GM12878 (cell line): Measurements from ENCODE around the gene MAN2B2. TPM values are rescaled to one million over a fixed set of nuclear protein-coding genes. Genes with fewer than 3 reads are reported as not detected.

Source experiments
- ATAC-seq: fragments of 200-7000 bp; cut with Tn5 transposase; 3 replicates; pipeline ENCODE4 v1.9.1; 2020; ENCODE audit warnings: mild to moderate bottlenecking, moderate library complexity
- BruUV-seq: library from RNA; stranded (reverse); fragments of 400-500 nt; replicated peaks from 2 replicates; lab custom pipeline; 2021; lab: Mats Ljungman, UMichigan
- CTCF ChIA-PET: fragments of 300-600 bp; sonication (Branson Sonifier 250); formaldehyde crosslinking; extraction: SDS; loops from one replicate; lab custom pipeline; 2021; ENCODE audit warnings: inconsistent platforms; lab: Yijun Ruan, JAX
- POLR2A ChIA-PET: fragments of 350-600 bp; formaldehyde crosslinking; extraction: SDS; loops from one replicate; lab custom pipeline; 2021; ENCODE audit warnings: inconsistent platforms; lab: Charles Lee
- RAD21 ChIA-PET: fragments of 300-600 bp; sonication (Branson Sonifier 250); formaldehyde crosslinking; loops from one replicate; lab custom pipeline; 2023; ENCODE audit warnings: antibody characterized with exemption; ENCODE audit not compliant: unreplicated experiment; lab: Charles Lee
- SMC1A ChIA-PET: fragments of 300-600 bp; sonication (Branson Sonifier 250); formaldehyde crosslinking; loops from one replicate; lab custom pipeline; 2023; ENCODE audit not compliant: unreplicated experiment, uncharacterized antibody; lab: Charles Lee
- DNase-seq: peaks from one replicate; pipeline ENCODE4 v3.0.0-alpha.2; 2011; ENCODE audit warnings: low read depth, low spot score
- FAIRE-seq: peaks from 3 replicates; lab custom pipeline; 2011; peaks lifted over from hg19 to GRCh38; lab: Jason Lieb, UNC
- H2AFZ ChIP-seq: 2 replicates; pipeline ENCODE4 v1.6.0; 2011; ENCODE audit warnings: low read depth, low read length, control low read depth; ENCODE audit not compliant: control insufficient read depth
- H3K27ac ChIP-seq: 2 replicates; pipeline ENCODE4 v1.5.1; 2011; ENCODE audit warnings: control low read depth; ENCODE audit not compliant: control insufficient read depth, insufficient read depth
- H3K27me3 ChIP-seq, 2 experiments: replicated peaks in 1 of 2; 2 replicates each; pipeline versions ENCODE4 v1.6.0 to v1.6.1; 2011; ENCODE audit warnings: low read length in 1 of 2; ENCODE audit not compliant: control insufficient read depth in 2 of 2, insufficient read depth in 2 of 2
- H3K36me3 ChIP-seq, 2 experiments: 2 replicates each; pipeline ENCODE4 v1.5.1; 2011; ENCODE audit warnings: low read length in 1 of 2; ENCODE audit not compliant: control insufficient read depth in 2 of 2, insufficient read depth in 2 of 2
- H3K4me1 ChIP-seq: 2 replicates; pipeline ENCODE4 v1.6.1; 2011; ENCODE audit warnings: mild to moderate bottlenecking, low read length, moderate library complexity, mixed read lengths; ENCODE audit not compliant: control insufficient read depth, insufficient read depth
- H3K4me2 ChIP-seq: 2 replicates; pipeline ENCODE4 v1.6.0; 2011; ENCODE audit warnings: control low read depth; ENCODE audit not compliant: control insufficient read depth, insufficient read depth
- H3K4me3 ChIP-seq: fragments of 200-600 bp; sonication (generic); 2 replicates; pipeline ENCODE4 v1.5.1; 2016
- H3K79me2 ChIP-seq: 2 replicates; pipeline ENCODE4 v1.6.0; 2011; ENCODE audit warnings: low read length; ENCODE audit not compliant: control insufficient read depth, insufficient read depth
- H3K9ac ChIP-seq: 2 replicates; pipeline ENCODE4 v1.8.0; 2011; ENCODE audit warnings: low read length, control low read depth, mixed read lengths; ENCODE audit not compliant: control insufficient read depth, insufficient read depth
- H3K9me3 ChIP-seq: replicated peaks from 3 replicates; pipeline ENCODE4 v1.5.1; 2011; ENCODE audit warnings: mild to moderate bottlenecking, low read length; ENCODE audit not compliant: control insufficient read depth, insufficient read depth
- H4K20me1 ChIP-seq: 2 replicates; pipeline ENCODE4 v1.6.0; 2011; ENCODE audit not compliant: control insufficient read depth, insufficient read depth
- ASH2L ChIP-seq: fragments of 300-600, 200-600 bp; sonication (generic); IDR thresholded peaks from 2 replicates; pipeline ENCODE4 v1.6.1; 2017; ENCODE audit warnings: low read depth, mild to moderate bottlenecking, borderline replicate concordance
- BMI1 ChIP-seq: fragments of 450-650 bp; IDR thresholded peaks from 2 replicates; pipeline ENCODE4 v1.6.1; 2016; ENCODE audit warnings: mild to moderate bottlenecking, moderate library complexity, borderline replicate concordance
- EED ChIP-seq: sonication (generic); IDR thresholded peaks from 2 replicates; pipeline ENCODE4 v1.6.1; 2016; ENCODE audit warnings: antibody characterized with exemption, low read depth
- EZH2 ChIP-seq: IDR thresholded peaks from 2 replicates; pipeline ENCODE4 v1.6.1; 2012; ENCODE audit warnings: low read depth, mild to moderate bottlenecking, control low read depth, inconsistent platforms, low read length, borderline replicate concordance; ENCODE audit not compliant: control insufficient read depth
- IRF4 ChIP-seq: IDR thresholded peaks from 2 replicates; pipeline ENCODE4 v1.6.1; 2011; ENCODE audit warnings: low read depth, low read length
- MEF2B ChIP-seq: fragments of 450-650 bp; IDR thresholded peaks from 2 replicates; pipeline ENCODE4 v1.6.1; 2018; ENCODE audit warnings: mild to moderate bottlenecking, moderate library complexity; ENCODE audit not compliant: partially characterized antibody, poor library complexity, severe bottlenecking
- MYC ChIP-seq: IDR thresholded peaks from 2 replicates; pipeline ENCODE4 v1.6.1; 2011; ENCODE audit warnings: mild to moderate bottlenecking, low read length, moderate library complexity, inconsistent platforms; ENCODE audit not compliant: insufficient read depth, insufficient replicate concordance, insufficient read length, severe bottlenecking
- POLR2A ChIP-seq: IDR thresholded peaks from 2 replicates; pipeline ENCODE4 v1.6.1; 2011; ENCODE audit warnings: low read depth, mild to moderate bottlenecking, low read length
- SMAD1 ChIP-seq: fragments of 450-650 bp; IDR thresholded peaks from 2 replicates; pipeline ENCODE4 v1.6.1; 2018; ENCODE audit warnings: mild to moderate bottlenecking, low read depth; ENCODE audit not compliant: partially characterized antibody
- ZNF24 ChIP-seq: fragments of 450-650 bp; IDR thresholded peaks from 2 replicates; pipeline ENCODE4 v1.6.1; 2017; ENCODE audit warnings: antibody characterized with exemption, mild to moderate bottlenecking
- WGBS: methylation state at CpG from one replicate; pipeline ENCODE4 v1.1.6; 2016; ENCODE audit warnings: low lambda C conversion rate; ENCODE audit not compliant: insufficient replicate concordance, insufficient coverage; ENCODE audit errors: missing lambda C conversion rate; 5-methylcytosine and 5-hydroxymethylcytosine counted together
- in situ Hi-C: fragments of 300-500 bp; cut with MboI; formaldehyde crosslinking; loops from 9 replicates; pipeline ENCODE4 v1.14.3; 2018; ENCODE audit warnings: mixed read lengths
- intact Hi-C: fragments of 100-400 bp; cut with micrococcal nuclease; formaldehyde crosslinking; loops from one replicate; pipeline ENCODE4 v1.14.2; 2022; ENCODE audit not compliant: unreplicated experiment
- polyA plus RNA-seq, 11 experiments: library from polyadenylated mRNA; depleted of rRNA in 4 of 11; unstranded in 6 of 11; stranded (reverse) in 5 of 11; fragments of >200 nt; fragmentation: Nextera tagmentation in 4 of 11; fragmentation: Illumina TruSeq in 1 of 11; extraction: Ambion mirVana in 4 of 11; extraction: Trizol in 1 of 11; gene quantifications; 1 replicate in 1 of 11; 2 replicates in 10 of 11; pipeline versions ENCODE4 v1.2.1 to v1.2.3, GENCODE V29; 2011 to 2016; ENCODE audit warnings: inconsistent platforms in 2 of 11, missing spikeins in 2 of 11, low read depth in 1 of 11
- total RNA-seq, 4 experiments: library from RNA; depleted of rRNA in 3 of 4; stranded (reverse); fragments of >200 nt in 3 of 4; fragmentation: Illumina TruSeq in 1 of 4; extraction: Trizol in 1 of 4; gene quantifications; 2 replicates each; pipeline versions ENCODE4 v1.2.1 to v1.2.3, GENCODE V29; 2013 to 2021
- TF ChIP-seq, protein P1 (sequence below): IDR thresholded peaks from 2 replicates; pipeline ENCODE4 v1.6.1; 2012; ENCODE audit warnings: mild to moderate bottlenecking, low read depth, low read length

MAN2B2 gene
- total and polyA plus RNA-seq, 10 of the 15 experiments (the other 5 are each of a cell fraction or from before 2014, with no cell fraction given): 0.47 to 14.5 (median 7.0) TPM

DNA sequence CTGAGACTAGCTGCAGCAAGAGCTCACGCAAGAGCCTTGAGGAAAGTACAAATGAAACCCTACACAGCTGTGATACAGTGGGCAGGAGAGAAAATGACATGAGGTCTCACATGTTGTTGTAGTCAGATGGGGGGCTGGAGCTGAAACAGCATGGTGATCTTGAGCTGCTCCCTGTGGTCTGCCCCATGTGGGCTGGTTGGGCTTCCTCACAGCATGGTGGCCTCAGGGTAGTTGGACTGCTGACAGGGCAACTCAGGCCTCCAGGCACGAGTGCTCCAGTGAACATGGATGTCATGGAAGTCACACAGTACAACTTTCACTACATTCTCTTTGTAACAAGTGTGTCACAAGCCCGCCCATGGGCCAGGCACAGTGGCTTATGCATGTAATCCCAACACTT, 3.4 kb upstream of the MAN2B2 start (continued):
- TF ChIP-seq, protein P1, sequence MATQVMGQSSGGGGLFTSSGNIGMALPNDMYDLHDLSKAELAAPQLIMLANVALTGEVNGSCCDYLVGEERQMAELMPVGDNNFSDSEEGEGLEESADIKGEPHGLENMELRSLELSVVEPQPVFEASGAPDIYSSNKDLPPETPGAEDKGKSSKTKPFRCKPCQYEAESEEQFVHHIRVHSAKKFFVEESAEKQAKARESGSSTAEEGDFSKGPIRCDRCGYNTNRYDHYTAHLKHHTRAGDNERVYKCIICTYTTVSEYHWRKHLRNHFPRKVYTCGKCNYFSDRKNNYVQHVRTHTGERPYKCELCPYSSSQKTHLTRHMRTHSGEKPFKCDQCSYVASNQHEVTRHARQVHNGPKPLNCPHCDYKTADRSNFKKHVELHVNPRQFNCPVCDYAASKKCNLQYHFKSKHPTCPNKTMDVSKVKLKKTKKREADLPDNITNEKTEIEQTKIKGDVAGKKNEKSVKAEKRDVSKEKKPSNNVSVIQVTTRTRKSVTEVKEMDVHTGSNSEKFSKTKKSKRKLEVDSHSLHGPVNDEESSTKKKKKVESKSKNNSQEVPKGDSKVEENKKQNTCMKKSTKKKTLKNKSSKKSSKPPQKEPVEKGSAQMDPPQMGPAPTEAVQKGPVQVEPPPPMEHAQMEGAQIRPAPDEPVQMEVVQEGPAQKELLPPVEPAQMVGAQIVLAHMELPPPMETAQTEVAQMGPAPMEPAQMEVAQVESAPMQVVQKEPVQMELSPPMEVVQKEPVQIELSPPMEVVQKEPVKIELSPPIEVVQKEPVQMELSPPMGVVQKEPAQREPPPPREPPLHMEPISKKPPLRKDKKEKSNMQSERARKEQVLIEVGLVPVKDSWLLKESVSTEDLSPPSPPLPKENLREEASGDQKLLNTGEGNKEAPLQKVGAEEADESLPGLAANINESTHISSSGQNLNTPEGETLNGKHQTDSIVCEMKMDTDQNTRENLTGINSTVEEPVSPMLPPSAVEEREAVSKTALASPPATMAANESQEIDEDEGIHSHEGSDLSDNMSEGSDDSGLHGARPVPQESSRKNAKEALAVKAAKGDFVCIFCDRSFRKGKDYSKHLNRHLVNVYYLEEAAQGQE: no peak
- no peak for TF ChIP-seq MEF2B
- TF ChIP-seq, all 136 proteins: peak for 0

GRCh38 chr4:6573551-6573950, 1.4 kb upstream of the MAN2B2 start:
- TF ChIP-seq EZH2 (no peak), EED (no peak), POLR2A (no peak), IRF4 (no peak), SMAD1 (no peak), ZNF24 (no peak), ASH2L (no peak), BMI1 (no peak), MYC (no peak)
- Histone ChIP-seq H2AFZ (no peak overlapping the region), H3K4me1 (peaks cover 12% of the 10 kb centered on the region), H3K9me3 (no peaks in the 10 kb centered on the region), H3K79me2 (peaks cover 8% of the 10 kb centered on the region), H3K4me3 (no peak overlapping the region), H3K36me3 (no peaks in the 10 kb centered on the region; a peak in 2 of 4 replicates), H4K20me1 (no peaks in the 10 kb centered on the region), H3K27me3 (no peaks in the 10 kb centered on the region; a peak in 2 of 4 replicates), H3K9ac (no peak overlapping the region), H3K27ac (no peak overlapping the region), H3K4me2 (no peak overlapping the region)
- intact Hi-C loops (no loop called here), in situ Hi-C loops (no loop called here)
- RAD21 ChIA-PET: no interaction called here
- FAIRE-seq: no peak
- no TSS peak for BruUV-seq
- no peak for DNase-seq
- 49% methylated on average over 6 of the region's 6 CpGs for WGBS
- SMC1A ChIA-PET: no interaction called here
- CTCF ChIA-PET: interaction anchor here (1.1 to 1.8 kb wide), 4 partner anchors 23 to 300 kb away, joined by 3 to 10 read pairs (median 3); no protein-coding TSS in a partner anchor
- POLR2A ChIA-PET: interaction anchor here (0.6 to 1.3 kb wide), 2 partner anchors 14 to 100 kb away, joined by 3 to 9 read pairs; no protein-coding TSS in a partner anchor
- no peak for ATAC-seq
